ENCODE results near the gene ADM5. TPM values are rescaled to one million over a fixed set of nuclear protein-coding genes. Genes with fewer than 3 reads are reported as not detected.

Gene ADM5
- total RNA-seq, 1 experiment from 2014 or later = 13.5 TPM

- Histone ChIP-seq H3K79me1 (ENCODE audit: insufficient read depth, low read depth, low read length, poor library complexity, severe bottlenecking) (peaks cover 1% of the 10 kb centered on the region), H2BK20ac (ENCODE audit: low read depth, low read length, poor library complexity, severe bottlenecking) (no peak overlapping the region), H3T11ph (ENCODE audit: low read length) (no peak overlapping the region), H3K14ac (ENCODE audit: insufficient read depth, low read length) (peak overlapping the region; percentile 93), H4K8ac (replicated peaks; ENCODE audit: insufficient read length, low read depth, low read length) (no peak overlapping the region), H3K56ac (ENCODE audit: insufficient read length, low read depth, low read length) (no peak overlapping the region), H2AFZ (ENCODE audit: low read length) (no peak overlapping the region), H2AK5ac (ENCODE audit: insufficient read length, low read length) (no peak overlapping the region), H4K20me1 (ENCODE audit: control insufficient read depth, insufficient read depth, insufficient read length) (no peaks in the 10 kb centered on the region), H3K4me1 (ENCODE audit: insufficient read depth, low read length) (peaks cover 6% of the 10 kb centered on the region), H2BK15ac (ENCODE audit: low read depth, low read length) (no peak overlapping the region), H3K23ac (ENCODE audit: insufficient read length, low read depth, low read length) (no peak overlapping the region), H3K23me2 (ENCODE audit: insufficient read length, low read depth, low read length, poor library complexity, severe bottlenecking) (peaks cover 4% of the 10 kb centered on the region), H4K5ac (ENCODE audit: insufficient read length, low read depth, low read length) (no peak overlapping the region), H2BK5ac (ENCODE audit: insufficient read length, low read length) (no peak overlapping the region), H3K4me2 (ENCODE audit: insufficient read depth, insufficient read length, low read length) (peak overlapping the region; percentile 63), H3K79me2 (ENCODE audit: insufficient read depth, low read length) (peaks cover 22% of the 10 kb centered on the region; the same call in 1 of the 2 replicates), H3K27me3 (ENCODE audit: insufficient read depth, low read length) (no peaks in the 10 kb centered on the region), H4K91ac (ENCODE audit: insufficient read length, low read depth, low read length) (no peak overlapping the region), H3K9me3 (ENCODE audit: control insufficient read depth, low read depth, low read length) (no peaks in the 10 kb centered on the region), H3K27ac (ENCODE audit: insufficient read length, low read depth, low read length) (no peak overlapping the region), H2BK12ac (ENCODE audit: insufficient read length, low read depth, low read length) (no peak overlapping the region), H3K18ac (ENCODE audit: insufficient read length, low read depth, low read length) (no peak overlapping the region), H2BK120ac (ENCODE audit: low read depth, low read length, poor library complexity, severe bottlenecking) (no peak overlapping the region), H3K9ac (ENCODE audit: extremely low read depth, insufficient read length, low read length) (no peak overlapping the region), H3K4ac (ENCODE audit: low read depth, low read length) (no peak overlapping the region)
- peaks cover 20 to 31% (median 23%) of the 10 kb centered on the region in 3 experiments; a peak in 6 of 7 replicates for H3K36me3 Mint-ChIP-seq (ENCODE audit: insufficient read depth in 1 of 3, low read depth in 3 of 3)
- H3K27ac Mint-ChIP-seq = peak overlapping the region; percentile 100
- no peak for TF ChIP-seq CTCF (conservative IDR thresholded peaks at IDR 0.05)
- H3K4me1 Mint-ChIP-seq = peaks cover 25 to 40% of the 10 kb centered on the region in 2 experiments
- WGBS (ENCODE audit: extremely low coverage, insufficient read length, low lambda C conversion rate) = no CpG with 5 or more reads among the region's 34 CpGs
- no peaks in the 10 kb centered on the region; a peak in 2 of 5 replicates for H3K9me3 Mint-ChIP-seq
- H3K4me3 Mint-ChIP-seq = peak overlapping the region; percentile 97 to 98
- H3K27me3 Mint-ChIP-seq (ENCODE audit: low read depth) = peaks cover 2% of the 10 kb centered on the region; the same call in 1 of the 2 replicates
- DNase-seq = peak; percentile 100
Observed at GRCh38 chr19:49676784-49677230, 12.6 kb upstream of the ADM5 start.

All from H9 (cell line).